Peyer's patch (tissue), 4 donors: ENCODE data around the gene KRTAP4-1.
"Not testable (repeated sequence)": the region's sequence is repeated elsewhere in the genome, so short reads cannot be mapped to it uniquely, and the experiment has no call there.

Experiments used
- CTCF ChIP-seq, 6 experiments: fragments of 450-650 bp in 4 of 6; fragments of 200-600 bp in 2 of 6; sonication (generic) in 1 of 6; IDR thresholded peaks; one replicate each; pipeline ENCODE4 v1.5.1; 2017 to 2019; ENCODE audit warnings: antibody characterized with exemption in 6 of 6, mild to moderate bottlenecking in 3 of 6, moderate library complexity in 1 of 6
- POLR2A ChIP-seq, 2 donors: fragments of 450-650 bp; IDR thresholded peaks; one replicate each; pipeline ENCODE4 v1.5.1; 2017; ENCODE audit warnings: antibody characterized with exemption in 2 of 2, mild to moderate bottlenecking in 2 of 2, moderate library complexity in 2 of 2

GRCh38 chr17:41160190-41160589 lies 24.5 kb downstream of the KRTAP4-1 start:
- not testable (repeated sequence) for TF ChIP-seq CTCF, POLR2A (IDR thresholded peaks at IDR 0.05)
